ENCODE measurements around the gene NFYB. TPM values are rescaled to one million over a fixed set of nuclear protein-coding genes. Genes with fewer than 3 reads are reported as not detected.

Gene NFYB
- 10 to 100 TPM; 17.2 to 86.0 (median 55.5) TPM for total RNA-seq
- polyA plus RNA-seq: 10 to 100 TPM; 37.7 to 47.6 (median 47.5) TPM
- long read RNA-seq, donor 1, partial matches to known transcripts: 0 of 3 reads
- long read RNA-seq, donor 1, other reads (novel, unspliced or antisense): 0 of 3 reads
- long read RNA-seq, donor 2, partial matches to known transcripts: 0 of 6 reads
- long read RNA-seq, donor 2, other reads (novel, unspliced or antisense): 0 of 6 reads
- long read RNA-seq, donor 3, partial matches to known transcripts: 0 of 4 reads
- long read RNA-seq, donor 3, other reads (novel, unspliced or antisense): 0 of 4 reads
- long read RNA-seq, donor 4, transcript NFYB-201 (8 exons, 3,512 nt): major isoform, 29 of 47 reads
- long read RNA-seq, donor 4, partial matches to known transcripts: 4 of 47 reads
- long read RNA-seq, donor 4, other reads (novel, unspliced or antisense): 14 of 47 reads
- long read RNA-seq, donor 5, transcript NFYB-205 (8 exons, 1,727 nt): minor isoform, 34 of 136 reads
- long read RNA-seq, donor 5, transcript NFYB-201 (8 exons, 3,512 nt): major isoform, 54 of 136 reads
- long read RNA-seq, donor 5, partial matches to known transcripts: 5 of 136 reads
- long read RNA-seq, donor 5, other reads (novel, unspliced or antisense): 43 of 136 reads
- long read RNA-seq, donor 6, transcript NFYB-201 (8 exons, 3,512 nt): major isoform, 18 of 23 reads
- long read RNA-seq, donor 6, partial matches to known transcripts: 2 of 23 reads
- long read RNA-seq, donor 6, other reads (novel, unspliced or antisense): 3 of 23 reads
- long read RNA-seq, donor 7, partial matches to known transcripts: 0 of 1 reads
- long read RNA-seq, donor 7, other reads (novel, unspliced or antisense): 0 of 1 reads
- long read RNA-seq, donor 8, partial matches to known transcripts: 0 of 7 reads
- long read RNA-seq, donor 8, other reads (novel, unspliced or antisense): 0 of 7 reads
- long read RNA-seq, donor 9, transcript NFYB-201 (8 exons, 3,512 nt): major isoform, 5 of 5 reads
- long read RNA-seq, donor 9, partial matches to known transcripts: 0 of 5 reads
- long read RNA-seq, donor 9, other reads (novel, unspliced or antisense): 0 of 5 reads
- long read RNA-seq, donor 10, partial matches to known transcripts: 0 of 1 reads
- long read RNA-seq, donor 10, other reads (novel, unspliced or antisense): 0 of 1 reads

- Histone ChIP-seq H3K4me3 (peak within 1 kb of the TSS in 3 of 4 donors; percentile 46 to 90 (median 82)), H3K27me3 (no peaks in the 10 kb centered on the region), H3K9me3 (replicated peaks in 1 of 3) (no peaks in the 10 kb centered on the region), H3K36me3 (replicated peaks in 1 of 2) (peaks cover 0 to 5% of the 10 kb centered on the region in 2 donors), H3K4me1 (replicated peaks in 1 of 2) (peaks cover 18 to 42% of the 10 kb centered on the region in 2 donors), H3K27ac (peak within 1 kb of the TSS in 4 of 5 donors; percentile 43 to 98 (median 82))
- TF ChIP-seq, protein P1, sequence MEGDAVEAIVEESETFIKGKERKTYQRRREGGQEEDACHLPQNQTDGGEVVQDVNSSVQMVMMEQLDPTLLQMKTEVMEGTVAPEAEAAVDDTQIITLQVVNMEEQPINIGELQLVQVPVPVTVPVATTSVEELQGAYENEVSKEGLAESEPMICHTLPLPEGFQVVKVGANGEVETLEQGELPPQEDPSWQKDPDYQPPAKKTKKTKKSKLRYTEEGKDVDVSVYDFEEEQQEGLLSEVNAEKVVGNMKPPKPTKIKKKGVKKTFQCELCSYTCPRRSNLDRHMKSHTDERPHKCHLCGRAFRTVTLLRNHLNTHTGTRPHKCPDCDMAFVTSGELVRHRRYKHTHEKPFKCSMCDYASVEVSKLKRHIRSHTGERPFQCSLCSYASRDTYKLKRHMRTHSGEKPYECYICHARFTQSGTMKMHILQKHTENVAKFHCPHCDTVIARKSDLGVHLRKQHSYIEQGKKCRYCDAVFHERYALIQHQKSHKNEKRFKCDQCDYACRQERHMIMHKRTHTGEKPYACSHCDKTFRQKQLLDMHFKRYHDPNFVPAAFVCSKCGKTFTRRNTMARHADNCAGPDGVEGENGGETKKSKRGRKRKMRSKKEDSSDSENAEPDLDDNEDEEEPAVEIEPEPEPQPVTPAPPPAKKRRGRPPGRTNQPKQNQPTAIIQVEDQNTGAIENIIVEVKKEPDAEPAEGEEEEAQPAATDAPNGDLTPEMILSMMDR (IDR thresholded peaks at IDR 0.05): no peak
- peak; percentile 89 to 93 for TF ChIP-seq POLR2A (IDR thresholded peaks at IDR 0.05)
- WGBS, 4 donors: 5 to 57% (median 12%) methylated on average over 7 to 110 of the region's 111 CpGs
- intact Hi-C loops (cut with DNase I): no loop called here
- DNase-seq: peak; percentile 94 to 99 (median 98)
Observed at GRCh38 chr12:104137902-104138796, at the start of gene NFYB. Gene NFYB (minus strand): TSS chr12:104138210. CDS start chr12:104135453, 2,757 bp downstream.

GRCh38 chr12:104187446-104188155 is 49.6 kb upstream of the NFYB start:
- H3K27ac ChIP-seq: no peak overlapping the region
- no peak for TF ChIP-seq POLR2A (IDR thresholded peaks at IDR 0.05)
- TF ChIP-seq, protein P1 (IDR thresholded peaks at IDR 0.05): no peak
- H3K4me3 ChIP-seq: no peak overlapping the region
- no peaks in the 10 kb centered on the region for H3K9me3 ChIP-seq (replicated peaks in 1 of 3)
- DNase-seq: peak in 3 of 7 donors; percentile 33 to 54 (median 52)
- peaks cover 0 to under 1% of the 10 kb centered on the region in 2 donors for H3K4me1 ChIP-seq (replicated peaks in 1 of 2)
- no peaks in the 10 kb centered on the region for H3K27me3 ChIP-seq
- no peaks in the 10 kb centered on the region for H3K36me3 ChIP-seq (replicated peaks in 1 of 2)
- intact Hi-C loops (cut with DNase I): no loop called here
- WGBS, 4 donors: 79 to 84% (median 82%) methylated on average over 15 to 18 of the region's 18 CpGs

DNA sequence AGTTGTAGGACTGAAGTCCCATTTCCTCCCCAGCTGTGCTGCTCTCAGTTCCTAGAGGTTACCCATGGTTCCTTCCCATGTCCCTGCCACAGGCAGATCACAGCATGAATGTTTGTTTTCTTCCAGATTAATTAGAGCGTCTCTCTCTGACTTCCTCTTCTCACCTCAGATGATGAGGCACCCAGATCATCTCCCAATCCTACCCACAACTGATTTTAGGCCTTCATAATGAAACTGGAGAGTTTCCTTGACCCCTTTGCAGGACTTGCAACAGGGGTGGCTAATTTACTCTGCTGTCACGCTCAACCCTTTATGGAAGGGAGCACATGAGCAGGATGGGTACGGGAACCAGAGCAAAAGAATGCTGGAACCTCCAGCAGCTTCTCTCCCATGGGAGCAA is 45.4 kb upstream of the NFYB start:
- Histone ChIP-seq H3K27me3 (no peaks in the 10 kb centered on the region), H3K4me1 (replicated peaks in 1 of 2) (peaks cover 26 to 31% of the 10 kb centered on the region in 2 donors), H3K36me3 (replicated peaks in 1 of 2) (no peaks in the 10 kb centered on the region), H3K9me3 (replicated peaks in 1 of 3) (no peaks in the 10 kb centered on the region), H3K27ac (peak overlapping the region in 2 of 5 donors; percentile 6 to 87), H3K4me3 (no peak overlapping the region)
- DNase-seq: no peak
- intact Hi-C loops (cut with DNase I): no loop called here
- 86 to 98% (median 93%) methylated on average over 3 of the region's 3 CpGs for WGBS, 4 donors
- no peak for TF ChIP-seq POLR2A (IDR thresholded peaks at IDR 0.05)
- TF ChIP-seq, protein P1 (IDR thresholded peaks at IDR 0.05): no peak

Data from adrenal gland (tissue), 19 donors.